Lung (tissue), 12 donors: ENCODE results near the gene ANTXRL. TPM values are rescaled to one million over a fixed set of nuclear protein-coding genes. Genes with fewer than 3 reads are reported as not detected.

ENCODE experiments used
- ATAC-seq: fragments of 200-7000 bp; cut with Tn5 transposase; one replicate; pipeline ENCODE4 v1.9.1; 2020; ENCODE audit warnings: moderate number of reproducible peaks; ENCODE audit not compliant: insufficient read depth, low FRiP score
- DNase-seq, 3 donors: peaks; one replicate each; pipeline ENCODE4 v3.0.0-alpha.2; 2013 to 2017
- H3K27ac ChIP-seq, 2 donors: one replicate each; pipeline ENCODE4 v1.5.1; 2013; ENCODE audit warnings: mild to moderate bottlenecking in 2 of 2, moderate library complexity in 2 of 2, control low read depth in 1 of 2, inconsistent platforms in 1 of 2, low read depth in 1 of 2, low read length in 1 of 2
- H3K27me3 ChIP-seq, 3 donors: one replicate each; pipeline ENCODE4 v1.5.1; 2013; ENCODE audit warnings: low read length in 2 of 3; ENCODE audit not compliant: control insufficient read depth in 3 of 3, insufficient read depth in 3 of 3
- H3K36me3 ChIP-seq, 4 donors: one replicate each; pipeline ENCODE4 v1.5.1; 2013; ENCODE audit warnings: low read length in 4 of 4, mild to moderate bottlenecking in 1 of 4, moderate library complexity in 1 of 4; ENCODE audit not compliant: control insufficient read depth in 4 of 4, insufficient read depth in 4 of 4
- H3K4me1 ChIP-seq, 5 donors: one replicate each; pipeline ENCODE4 v1.5.1; 2013; ENCODE audit warnings: low read length in 5 of 5, mild to moderate bottlenecking in 2 of 5, moderate library complexity in 1 of 5; ENCODE audit not compliant: control insufficient read depth in 5 of 5, insufficient read depth in 5 of 5
- H3K4me3 ChIP-seq: one replicate; pipeline ENCODE4 v1.5.1; 2013; ENCODE audit warnings: mild to moderate bottlenecking, control low read depth, moderate library complexity
- H3K9ac ChIP-seq, 2 donors: one replicate each; pipeline ENCODE4 v1.5.1; 2013; ENCODE audit warnings: low read length in 2 of 2, control low read depth in 1 of 2; ENCODE audit not compliant: insufficient read depth in 1 of 2
- H3K9me3 ChIP-seq, 4 donors: one replicate each; pipeline ENCODE4 v1.5.1; 2013; ENCODE audit warnings: low read length in 3 of 4, mild to moderate bottlenecking in 1 of 4, moderate library complexity in 1 of 4; ENCODE audit not compliant: control insufficient read depth in 4 of 4, insufficient read depth in 3 of 4
- WGBS, 2 donors: extraction: QIAGEN DNeasy Blood & Tissue Kit; methylation state at CpG; one replicate each; pipeline ENCODE4 v1.1.7; 2013; 5-methylcytosine and 5-hydroxymethylcytosine counted together
- polyA plus RNA-seq, 2 donors: library from polyadenylated mRNA; stranded (reverse); fragments of 200-250 nt; gene quantifications; one replicate each; pipeline ENCODE4 v1.2.1, GENCODE V29; 2013
- total RNA-seq, 2 donors: library from RNA; depleted of rRNA in 1 of 2; stranded (reverse); fragments of >200 nt in 1 of 2; gene quantifications; one replicate each; pipeline ENCODE4 v1.2.1, GENCODE V29; 2014 to 2021
- TF ChIP-seq, protein P1 (sequence below): IDR thresholded peaks from 2 replicates; pipeline ENCODE4 v1.5.1; 2012; ENCODE audit warnings: mild to moderate bottlenecking; ENCODE audit errors: control extremely low read depth, extremely low read depth
- donor health status: control.
- donor health status: control.
- donor health status: Bipolar disorder and iron deficiency.
- donor health status: healthy.
- donor health status: DM: yes; HTN: yes; CAD: no.

The ANTXRL gene
- total and polyA plus RNA-seq, 4 donors, result not detected

DNA sequence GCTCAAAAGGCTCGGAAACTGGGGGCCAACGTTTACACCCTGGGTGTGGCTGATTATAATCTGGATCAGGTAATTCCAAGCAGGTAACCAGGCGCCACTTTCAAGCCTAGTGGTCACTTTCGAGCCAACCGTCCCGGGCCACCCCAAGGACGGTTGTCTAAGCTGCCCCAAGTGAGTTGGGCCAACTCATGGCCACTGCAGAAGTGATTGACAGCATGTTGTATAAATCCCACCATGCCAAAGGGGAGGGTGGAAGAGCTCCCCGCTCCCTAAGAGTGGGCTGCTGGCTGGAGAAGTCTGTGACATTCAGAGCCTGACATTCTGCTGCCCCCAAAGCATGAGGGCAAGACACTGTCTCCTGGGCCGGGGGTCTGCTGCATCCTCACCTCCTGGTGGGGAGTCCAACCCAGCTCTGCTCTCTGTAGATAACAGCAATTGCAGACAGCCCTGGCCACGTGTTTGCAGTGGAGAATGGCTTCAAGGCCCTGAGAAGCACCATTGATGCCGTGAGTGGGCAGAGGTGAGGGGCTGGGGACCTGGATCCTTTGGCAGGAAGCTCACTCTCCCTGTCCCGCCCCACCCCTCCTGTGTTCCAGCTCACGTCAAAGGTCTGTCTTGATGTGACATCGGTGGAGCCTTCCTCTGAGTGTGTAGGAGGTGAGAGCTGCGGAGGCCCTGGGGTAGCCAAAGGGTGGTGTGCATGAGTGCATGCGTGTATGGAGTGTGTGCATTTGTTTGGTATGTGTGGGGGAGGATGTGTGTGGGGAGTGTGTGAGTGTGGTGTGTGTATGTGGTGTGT is 10.8 kb downstream of the ANTXRL start:
- no peak for ATAC-seq
- DNase-seq, result peak in 1 of 3 donors; percentile 8
- no peak overlapping the region for H3K4me3 ChIP-seq

DNA sequence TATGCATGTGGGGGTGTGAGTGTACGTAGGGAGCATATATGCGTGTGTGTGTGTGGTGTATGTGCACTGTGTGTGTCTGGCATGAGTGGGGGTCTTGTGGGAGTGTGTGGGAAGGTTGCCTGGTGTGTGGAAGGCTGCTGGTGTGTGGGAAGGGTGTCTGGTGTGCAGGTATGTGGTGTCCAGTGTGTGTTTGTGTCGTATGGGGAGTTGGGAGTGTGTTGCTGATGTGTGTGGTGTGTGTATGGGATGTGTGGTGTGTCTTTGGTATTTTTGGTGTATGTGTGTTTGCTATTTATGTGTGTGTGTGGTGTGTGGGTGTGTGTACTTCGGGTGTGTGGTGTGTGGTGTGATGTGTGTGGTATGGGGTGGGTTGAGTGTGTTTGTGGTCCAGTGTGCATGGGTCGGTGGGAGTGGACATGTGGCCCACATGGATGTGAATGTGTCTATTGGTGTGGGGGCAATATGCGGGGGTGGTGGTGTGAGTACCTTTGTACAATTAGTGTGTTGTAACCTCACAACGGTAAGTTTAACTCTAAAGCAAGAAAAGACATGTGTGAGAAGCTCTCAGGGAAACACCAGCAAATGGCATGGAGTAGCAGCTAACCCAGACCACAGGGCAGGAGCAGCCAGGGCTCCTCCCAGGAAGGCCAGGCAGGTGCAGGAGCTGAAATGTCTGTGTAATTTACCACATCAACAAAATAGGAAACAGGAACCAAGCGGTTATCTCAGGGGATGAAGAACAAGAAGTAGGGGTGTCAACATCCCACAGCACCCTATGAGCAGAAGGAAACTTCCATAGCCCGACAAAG is 11.9 kb downstream of the ANTXRL start:
- Histone ChIP-seq H3K4me1 (peaks cover 0 to 1% (median 0%) of the 10 kb centered on the region in 5 donors), H3K9ac (no peak overlapping the region), H3K27ac (no peak overlapping the region), H3K9me3 (no peaks in the 10 kb centered on the region), H3K4me3 (no peak overlapping the region), H3K36me3 (no peaks in the 10 kb centered on the region), H3K27me3 (no peaks in the 10 kb centered on the region)
- no peak for ATAC-seq
- no peak for DNase-seq
- WGBS, 2 donors, result 65 to 76% methylated on average over 9 of the region's 9 CpGs
- TF ChIP-seq, protein P1, sequence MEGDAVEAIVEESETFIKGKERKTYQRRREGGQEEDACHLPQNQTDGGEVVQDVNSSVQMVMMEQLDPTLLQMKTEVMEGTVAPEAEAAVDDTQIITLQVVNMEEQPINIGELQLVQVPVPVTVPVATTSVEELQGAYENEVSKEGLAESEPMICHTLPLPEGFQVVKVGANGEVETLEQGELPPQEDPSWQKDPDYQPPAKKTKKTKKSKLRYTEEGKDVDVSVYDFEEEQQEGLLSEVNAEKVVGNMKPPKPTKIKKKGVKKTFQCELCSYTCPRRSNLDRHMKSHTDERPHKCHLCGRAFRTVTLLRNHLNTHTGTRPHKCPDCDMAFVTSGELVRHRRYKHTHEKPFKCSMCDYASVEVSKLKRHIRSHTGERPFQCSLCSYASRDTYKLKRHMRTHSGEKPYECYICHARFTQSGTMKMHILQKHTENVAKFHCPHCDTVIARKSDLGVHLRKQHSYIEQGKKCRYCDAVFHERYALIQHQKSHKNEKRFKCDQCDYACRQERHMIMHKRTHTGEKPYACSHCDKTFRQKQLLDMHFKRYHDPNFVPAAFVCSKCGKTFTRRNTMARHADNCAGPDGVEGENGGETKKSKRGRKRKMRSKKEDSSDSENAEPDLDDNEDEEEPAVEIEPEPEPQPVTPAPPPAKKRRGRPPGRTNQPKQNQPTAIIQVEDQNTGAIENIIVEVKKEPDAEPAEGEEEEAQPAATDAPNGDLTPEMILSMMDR, result no peak

More for the DNA sequence above, 10.8 kb downstream of the ANTXRL start:
- peaks cover 0 to 6% (median 0%) of the 10 kb centered on the region in 5 donors for H3K4me1 ChIP-seq
- H3K27ac ChIP-seq, result no peak overlapping the region
- H3K27me3 ChIP-seq, result peaks cover 0 to 4% (median 0%) of the 10 kb centered on the region in 3 donors
- no peak overlapping the region for H3K9ac ChIP-seq
- H3K36me3 ChIP-seq, result no peaks in the 10 kb centered on the region
- 83 to 88% methylated on average over 16 of the region's 16 CpGs for WGBS, 2 donors
- H3K9me3 ChIP-seq, result peaks cover 0 to 2% (median 0%) of the 10 kb centered on the region in 4 donors
- TF ChIP-seq, protein P1, result no peak

DNA sequence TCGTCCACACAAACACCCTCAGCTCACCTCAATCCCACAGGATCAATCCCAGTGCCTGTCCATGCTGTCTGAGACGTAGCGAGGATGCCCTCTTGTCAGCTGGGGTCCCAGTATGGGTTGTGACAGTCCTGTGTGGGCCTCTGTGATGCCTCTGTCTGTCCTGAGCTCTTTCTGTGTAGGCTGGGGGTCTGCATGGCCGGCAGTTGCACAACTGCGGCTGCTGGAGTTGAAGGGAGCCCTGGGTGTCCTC is 12.4 kb downstream of the ANTXRL start:
- 53 to 73% methylated on average over 5 of the region's 5 CpGs for WGBS, 2 donors
- Histone ChIP-seq H3K4me1 (peaks cover 0 to 1% (median 0%) of the 10 kb centered on the region in 5 donors), H3K4me3 (no peak overlapping the region), H3K27ac (no peak overlapping the region), H3K9me3 (no peaks in the 10 kb centered on the region), H3K9ac (no peak overlapping the region), H3K27me3 (no peaks in the 10 kb centered on the region), H3K36me3 (no peaks in the 10 kb centered on the region)
- ATAC-seq (no peak), DNase-seq (no peak)
- TF ChIP-seq, protein P1, result no peak
